CD14-positive monocyte (primary cell): Measurements from ENCODE around the gene RWDD4. TPM values are rescaled to one million over a fixed set of nuclear protein-coding genes. Genes with fewer than 3 reads are reported as not detected.

ENCODE experiments used
- DNase-seq, 3 donors: peaks; one replicate each; pipeline ENCODE4 v3.0.0-alpha.2; 2011 to 2022
- H2AFZ ChIP-seq: 2 replicates; pipeline ENCODE4 v1.6.0; 2012; ENCODE audit warnings: mild to moderate bottlenecking, low read depth, low read length, inconsistent platforms; ENCODE audit not compliant: insufficient read depth, poor library complexity, severe bottlenecking
- H3K27ac ChIP-seq, 2 donors: 1 replicate in 1 of 2; 2 replicates in 1 of 2; pipeline ENCODE4 v1.5.1; 2012 to 2013; ENCODE audit warnings: low read length in 2 of 2, control low read depth in 1 of 2, inconsistent platforms in 1 of 2, low read depth in 1 of 2, mild to moderate bottlenecking in 1 of 2
- H3K27me3 ChIP-seq, 2 donors: one replicate each; pipeline versions ENCODE4 v1.6.0 to v1.6.1; 2011 to 2013; ENCODE audit warnings: low read length in 2 of 2; ENCODE audit not compliant: control insufficient read depth in 2 of 2, insufficient read depth in 2 of 2
- H3K36me3 ChIP-seq, 2 donors: replicated peaks in 1 of 2; 1 replicate in 1 of 2; 2 replicates in 1 of 2; pipeline versions ENCODE4 v1.5.1 to v1.6.1; 2012 to 2013; ENCODE audit warnings: low read length in 2 of 2, control low read depth in 1 of 2, inconsistent platforms in 1 of 2, mild to moderate bottlenecking in 1 of 2; ENCODE audit not compliant: insufficient read depth in 2 of 2, control insufficient read depth in 1 of 2
- H3K4me1 ChIP-seq, 2 donors: 1 replicate in 1 of 2; 2 replicates in 1 of 2; pipeline versions ENCODE4 v1.5.1 to v1.6.1; 2012 to 2013; ENCODE audit warnings: low read length in 2 of 2, control low read depth in 1 of 2, inconsistent platforms in 1 of 2, mild to moderate bottlenecking in 1 of 2, moderate library complexity in 1 of 2; ENCODE audit not compliant: insufficient read depth in 2 of 2, control insufficient read depth in 1 of 2
- H3K4me2 ChIP-seq: replicated peaks from 2 replicates; pipeline ENCODE3; 2012; ENCODE audit warnings: low read length, moderate library complexity, mild to moderate bottlenecking; ENCODE audit not compliant: poor library complexity, severe bottlenecking; ENCODE audit errors: extremely low read depth
- H3K4me3 ChIP-seq, 3 experiments: fragments of 200-600 bp in 1 of 3; sonication (generic) in 1 of 3; replicated peaks in 1 of 3; 1 replicate in 2 of 3; 2 replicates in 1 of 3; pipeline ENCODE4 v1.5.1; 2011 to 2013; ENCODE audit warnings: low read length in 3 of 3, mild to moderate bottlenecking in 3 of 3, control low read depth in 2 of 3, low read depth in 2 of 3, inconsistent platforms in 1 of 3, moderate library complexity in 1 of 3
- H3K79me2 ChIP-seq: 2 replicates; pipeline ENCODE4 v1.6.0; 2012; ENCODE audit warnings: mild to moderate bottlenecking, control low read depth, inconsistent platforms, low read length, moderate library complexity; ENCODE audit not compliant: insufficient read depth
- H3K9ac ChIP-seq: 2 replicates; pipeline ENCODE4 v1.6.0; 2017; ENCODE audit warnings: low read length, mild to moderate bottlenecking; ENCODE audit not compliant: insufficient read depth, poor library complexity, severe bottlenecking
- H3K9me3 ChIP-seq, 2 donors: replicated peaks in 1 of 2; 1 replicate in 1 of 2; 2 replicates in 1 of 2; pipeline versions ENCODE4 v1.5.1 to v1.6.1; 2012 to 2013; ENCODE audit warnings: low read length in 2 of 2, control low read depth in 1 of 2; ENCODE audit not compliant: control insufficient read depth in 1 of 2, insufficient read depth in 1 of 2
- H4K20me1 ChIP-seq: 2 replicates; pipeline ENCODE4 v1.6.0; 2012; ENCODE audit warnings: mild to moderate bottlenecking, low read length, control low read depth, moderate library complexity; ENCODE audit not compliant: insufficient read depth
- H3K27ac Mint-ChIP-seq, 7 donors: one replicate each; pipeline ENCODE4 v1.8.0; 2020; ENCODE audit warnings: mild to moderate bottlenecking in 7 of 7, mixed read lengths in 7 of 7, moderate library complexity in 6 of 7, inconsistent platforms in 2 of 7
- H3K27me3 Mint-ChIP-seq, 3 donors: one replicate each; pipeline ENCODE4 v1.8.0; 2021 to 2022; ENCODE audit warnings: low read depth in 3 of 3, mild to moderate bottlenecking in 3 of 3, mixed read lengths in 3 of 3, moderate library complexity in 3 of 3, inconsistent platforms in 1 of 3
- H3K36me3 Mint-ChIP-seq, 2 donors: one replicate each; pipeline ENCODE4 v1.8.0; 2020; ENCODE audit warnings: mixed read lengths in 2 of 2, inconsistent platforms in 1 of 2, mild to moderate bottlenecking in 1 of 2
- H3K4me1 Mint-ChIP-seq: one replicate; pipeline ENCODE4 v1.8.0; 2020; ENCODE audit warnings: mild to moderate bottlenecking, mixed read lengths
- H3K4me3 Mint-ChIP-seq, 2 donors: one replicate each; pipeline ENCODE4 v1.8.0; 2020; ENCODE audit warnings: mild to moderate bottlenecking in 2 of 2, mixed read lengths in 2 of 2, moderate library complexity in 1 of 2
- H3K9me3 Mint-ChIP-seq, 7 donors: one replicate each; pipeline ENCODE4 v1.8.0; 2020 to 2022; ENCODE audit warnings: mixed read lengths in 7 of 7, mild to moderate bottlenecking in 6 of 7, moderate library complexity in 6 of 7, inconsistent platforms in 2 of 7
- WGBS: methylation state at CpG from one replicate; pipeline ENCODE4 v1.1.5; 2013; ENCODE audit warnings: missing lambda C conversion rate; ENCODE audit not compliant: insufficient coverage; 5-methylcytosine and 5-hydroxymethylcytosine counted together
- intact Hi-C, 2 donors: fragments of 100-400 bp; cut with micrococcal nuclease; formaldehyde crosslinking; loops; one replicate each; pipeline versions ENCODE4 v1.15.0 to v1.15.1; 2023
- polyA plus RNA-seq, 3 donors: library from polyadenylated mRNA; depleted of rRNA in 1 of 3; unstranded in 2 of 3; stranded (reverse) in 1 of 3; fragments of 300-500 nt in 2 of 3; fragments of >200 nt in 1 of 3; fragmentation: Illumina TruSeq in 2 of 3; gene quantifications; 1 replicate in 2 of 3; 2 replicates in 1 of 3; pipeline ENCODE4 v1.2.3, GENCODE V29; 2012 to 2021
- TF ChIP-seq, protein P1 (sequence below): fragments of 200-600 bp; IDR thresholded peaks from one replicate; pipeline ENCODE4 v1.8.0; 2022; ENCODE audit warnings: antibody characterized with exemption, mild to moderate bottlenecking

RWDD4 gene
- polyA plus RNA-seq, 3 donors: 4.4 to 21.2 (median 16.5) TPM

DNA sequence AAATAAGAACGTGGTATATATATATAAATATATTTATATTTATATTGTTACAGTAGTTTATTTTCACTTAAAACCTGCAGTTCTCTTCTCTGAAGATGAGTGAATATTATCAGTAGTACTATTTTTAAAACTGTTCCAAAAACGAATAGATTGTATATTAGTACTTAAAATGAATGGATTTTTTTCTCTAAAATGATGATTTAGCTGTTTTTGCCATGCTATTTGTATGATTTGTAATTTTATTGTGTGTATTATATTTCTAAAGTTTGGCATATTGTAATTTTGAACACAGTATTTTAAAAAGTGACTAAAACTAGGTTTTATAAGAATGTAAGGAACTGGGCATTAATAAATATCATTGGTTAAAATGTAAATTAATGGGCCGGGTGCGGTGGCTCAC is 22.1 kb upstream of the RWDD4 start:
- Histone ChIP-seq H3K9ac (no peak overlapping the region), H3K27ac (no peak overlapping the region), H3K4me1 (no peaks in the 10 kb centered on the region), H3K79me2 (no peaks in the 10 kb centered on the region), H2AFZ (no peak overlapping the region), H3K27me3 (no peaks in the 10 kb centered on the region), H3K36me3 (peaks cover 85 to 99% of the 10 kb centered on the region in 2 donors), H3K4me3 (no peak overlapping the region), H3K4me2 (no peak overlapping the region), H4K20me1 (peaks cover 3% of the 10 kb centered on the region), H3K9me3 (no peaks in the 10 kb centered on the region)
- DNase-seq: no peak
- Mint-ChIP-seq H3K4me3 (no peak overlapping the region), H3K9me3 (no peaks in the 10 kb centered on the region), H3K36me3 (peaks cover 79 to 93% of the 10 kb centered on the region in 2 donors), H3K27me3 (no peaks in the 10 kb centered on the region), H3K4me1 (no peaks in the 10 kb centered on the region), H3K27ac (no peak overlapping the region)
- WGBS: no CpG with 5 or more reads among the region's 4 CpGs
- intact Hi-C loops: no loop called here
- TF ChIP-seq, protein P1, sequence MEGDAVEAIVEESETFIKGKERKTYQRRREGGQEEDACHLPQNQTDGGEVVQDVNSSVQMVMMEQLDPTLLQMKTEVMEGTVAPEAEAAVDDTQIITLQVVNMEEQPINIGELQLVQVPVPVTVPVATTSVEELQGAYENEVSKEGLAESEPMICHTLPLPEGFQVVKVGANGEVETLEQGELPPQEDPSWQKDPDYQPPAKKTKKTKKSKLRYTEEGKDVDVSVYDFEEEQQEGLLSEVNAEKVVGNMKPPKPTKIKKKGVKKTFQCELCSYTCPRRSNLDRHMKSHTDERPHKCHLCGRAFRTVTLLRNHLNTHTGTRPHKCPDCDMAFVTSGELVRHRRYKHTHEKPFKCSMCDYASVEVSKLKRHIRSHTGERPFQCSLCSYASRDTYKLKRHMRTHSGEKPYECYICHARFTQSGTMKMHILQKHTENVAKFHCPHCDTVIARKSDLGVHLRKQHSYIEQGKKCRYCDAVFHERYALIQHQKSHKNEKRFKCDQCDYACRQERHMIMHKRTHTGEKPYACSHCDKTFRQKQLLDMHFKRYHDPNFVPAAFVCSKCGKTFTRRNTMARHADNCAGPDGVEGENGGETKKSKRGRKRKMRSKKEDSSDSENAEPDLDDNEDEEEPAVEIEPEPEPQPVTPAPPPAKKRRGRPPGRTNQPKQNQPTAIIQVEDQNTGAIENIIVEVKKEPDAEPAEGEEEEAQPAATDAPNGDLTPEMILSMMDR: no peak

DNA sequence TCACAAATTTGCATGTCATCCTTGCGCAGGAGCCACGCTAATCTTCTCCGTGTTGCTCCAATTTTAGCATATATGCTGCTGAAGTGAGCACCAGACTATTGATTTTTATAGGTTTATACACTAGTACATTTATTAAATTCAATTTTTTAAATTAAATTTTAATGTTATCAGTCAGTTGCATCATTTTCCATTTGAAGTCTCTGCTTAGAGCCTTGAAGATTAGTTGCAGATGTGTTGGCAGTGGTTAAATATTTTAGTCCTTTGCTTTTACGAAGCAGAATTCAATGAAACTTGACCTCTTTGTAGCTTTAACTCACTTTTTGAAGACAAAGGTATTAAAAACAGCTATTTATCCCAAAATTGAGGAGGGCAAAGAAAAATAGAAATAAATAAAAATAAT is 16.6 kb upstream of the RWDD4 start:
- Histone ChIP-seq H3K9ac (no peak overlapping the region), H4K20me1 (peaks cover 12% of the 10 kb centered on the region), H3K27me3 (no peaks in the 10 kb centered on the region), H3K27ac (no peak overlapping the region), H3K9me3 (no peaks in the 10 kb centered on the region), H3K36me3 (peaks cover 86 to 94% of the 10 kb centered on the region in 2 donors), H3K79me2 (no peaks in the 10 kb centered on the region), H3K4me2 (no peak overlapping the region), H3K4me3 (no peak overlapping the region), H2AFZ (no peak overlapping the region), H3K4me1 (peaks cover 0 to 3% of the 10 kb centered on the region in 2 donors)
- TF ChIP-seq, protein P1: no peak
- intact Hi-C loops: no loop called here
- H3K27me3 Mint-ChIP-seq: no peaks in the 10 kb centered on the region
- H3K4me3 Mint-ChIP-seq: no peak overlapping the region
- DNase-seq: no peak
- H3K27ac Mint-ChIP-seq: no peak overlapping the region
- no peaks in the 10 kb centered on the region for H3K4me1 Mint-ChIP-seq
- H3K36me3 Mint-ChIP-seq: peaks cover 66 to 82% of the 10 kb centered on the region in 2 donors
- H3K9me3 Mint-ChIP-seq: peaks cover 0 to 1% (median 0%) of the 10 kb centered on the region in 7 donors
- no CpG with 5 or more reads among the region's 4 CpGs for WGBS
